ENCODE measurements around the gene TTLL11.

- no peak for TF ChIP-seq CTCF (IDR thresholded peaks at IDR 0.05)
- TF ChIP-seq POLR2A (IDR thresholded peaks at IDR 0.05): no peak
These were observed 2.1 kb upstream of the TTLL11 start for GRCh38 chr9:122095010-122095767.
